Measurements from ENCODE around the gene TECTB. TPM values are rescaled to one million over a fixed set of nuclear protein-coding genes. Genes with fewer than 3 reads are reported as not detected.

TECTB gene
- total RNA-seq, 1 donor from 2014 or later, result not detected

GRCh38 chr10:112258407-112258806, 24.8 kb upstream of the TECTB start:
- Histone ChIP-seq H3K4me1 (ENCODE audit: insufficient read depth, low read length) (no peaks in the 10 kb centered on the region), H2AFZ (ENCODE audit: low read depth, low read length) (no peak overlapping the region), H3K36me3 (ENCODE audit: insufficient read depth, low read length) (no peaks in the 10 kb centered on the region), H3K27ac (ENCODE audit: low read depth, low read length) (no peak overlapping the region), H3K9ac (ENCODE audit: low read length) (no peak overlapping the region), H3K9me3 (ENCODE audit: insufficient read depth, low read depth, low read length) (no peaks in the 10 kb centered on the region), H3K79me2 (ENCODE audit: insufficient read depth, low read length) (no peaks in the 10 kb centered on the region), H3K4me2 (ENCODE audit: low read length) (no peak overlapping the region), H3K27me3 (ENCODE audit: insufficient read depth, low read length) (no peaks in the 10 kb centered on the region), H4K20me1 (ENCODE audit: insufficient read depth, low read length) (no peaks in the 10 kb centered on the region), H3K4me3 (ENCODE audit: insufficient read depth, low read depth, low read length) (no peak overlapping the region)
- FAIRE-seq (no peak), DNase-seq (ENCODE audit: low read depth) (no peak)
- TF ChIP-seq EZH2 (IDR thresholded peaks at IDR 0.05; ENCODE audit: insufficient read depth, low read length) (no peak), CTCF (IDR thresholded peaks at IDR 0.05; ENCODE audit: insufficient read depth, low read depth, low read length) (no peak)
- H3K4me3 Mint-ChIP-seq (ENCODE audit: unreplicated experiment), result no peak overlapping the region
- peaks cover 13% of the 10 kb centered on the region for H3K4me1 Mint-ChIP-seq (ENCODE audit: low read depth, unreplicated experiment)
- no peaks in the 10 kb centered on the region for H3K27me3 Mint-ChIP-seq (ENCODE audit: low read depth, unreplicated experiment)
- peaks cover 4% of the 10 kb centered on the region for H3K9me3 Mint-ChIP-seq (ENCODE audit: unreplicated experiment)
- peaks cover 1% of the 10 kb centered on the region for H3K36me3 Mint-ChIP-seq (ENCODE audit: low read depth, unreplicated experiment)
- no peak overlapping the region for H3K27ac Mint-ChIP-seq (ENCODE audit: unreplicated experiment)

- Mint-ChIP-seq H3K4me1 (ENCODE audit: low read depth, unreplicated experiment) (peaks cover 13% of the 10 kb centered on the region), H3K9me3 (ENCODE audit: unreplicated experiment) (peaks cover 4% of the 10 kb centered on the region), H3K4me3 (ENCODE audit: unreplicated experiment) (no peak overlapping the region), H3K27ac (ENCODE audit: unreplicated experiment) (no peak overlapping the region), H3K27me3 (ENCODE audit: low read depth, unreplicated experiment) (no peaks in the 10 kb centered on the region), H3K36me3 (ENCODE audit: low read depth, unreplicated experiment) (peaks cover 1% of the 10 kb centered on the region)
- Histone ChIP-seq H3K9me3 (ENCODE audit: insufficient read depth, low read depth, low read length) (no peaks in the 10 kb centered on the region), H4K20me1 (ENCODE audit: insufficient read depth, low read length) (no peaks in the 10 kb centered on the region), H3K9ac (ENCODE audit: low read length) (no peak overlapping the region), H3K27me3 (ENCODE audit: insufficient read depth, low read length) (no peaks in the 10 kb centered on the region), H3K79me2 (ENCODE audit: insufficient read depth, low read length) (no peaks in the 10 kb centered on the region), H2AFZ (ENCODE audit: low read depth, low read length) (no peak overlapping the region), H3K27ac (ENCODE audit: low read depth, low read length) (no peak overlapping the region), H3K36me3 (ENCODE audit: insufficient read depth, low read length) (no peaks in the 10 kb centered on the region), H3K4me1 (ENCODE audit: insufficient read depth, low read length) (no peaks in the 10 kb centered on the region), H3K4me3 (ENCODE audit: insufficient read depth, low read depth, low read length) (no peak overlapping the region), H3K4me2 (ENCODE audit: low read length) (no peak overlapping the region)
- TF ChIP-seq CTCF (IDR thresholded peaks at IDR 0.05; ENCODE audit: insufficient read depth, low read depth, low read length), result no peak
- no peak for TF ChIP-seq EZH2 (IDR thresholded peaks at IDR 0.05; ENCODE audit: insufficient read depth, low read length)
- FAIRE-seq, result peak; percentile 9
- no peak for DNase-seq (ENCODE audit: low read depth)
These were observed 23.5 kb upstream of the TECTB start for GRCh38 chr10:112259688-112260087.

- H3K27ac Mint-ChIP-seq (ENCODE audit: unreplicated experiment), result peak overlapping the region; percentile 70
- H3K27me3 Mint-ChIP-seq (ENCODE audit: low read depth, unreplicated experiment), result no peaks in the 10 kb centered on the region
- Histone ChIP-seq H3K79me2 (ENCODE audit: insufficient read depth, low read length) (no peaks in the 10 kb centered on the region), H3K4me2 (ENCODE audit: low read length) (peak overlapping the region; percentile 31), H3K36me3 (ENCODE audit: insufficient read depth, low read length) (no peaks in the 10 kb centered on the region), H3K9me3 (ENCODE audit: insufficient read depth, low read depth, low read length) (no peaks in the 10 kb centered on the region), H4K20me1 (ENCODE audit: insufficient read depth, low read length) (no peaks in the 10 kb centered on the region), H3K4me1 (ENCODE audit: insufficient read depth, low read length) (no peaks in the 10 kb centered on the region), H3K27ac (ENCODE audit: low read depth, low read length) (no peak overlapping the region), H3K27me3 (ENCODE audit: insufficient read depth, low read length) (no peaks in the 10 kb centered on the region), H3K4me3 (ENCODE audit: insufficient read depth, low read depth, low read length) (no peak overlapping the region), H3K9ac (ENCODE audit: low read length) (no peak overlapping the region), H2AFZ (ENCODE audit: low read depth, low read length) (no peak overlapping the region)
- TF ChIP-seq EZH2 (IDR thresholded peaks at IDR 0.05; ENCODE audit: insufficient read depth, low read length), result no peak
- no peak for TF ChIP-seq CTCF (IDR thresholded peaks at IDR 0.05; ENCODE audit: insufficient read depth, low read depth, low read length)
- H3K36me3 Mint-ChIP-seq (ENCODE audit: low read depth, unreplicated experiment), result no peaks in the 10 kb centered on the region
- H3K4me3 Mint-ChIP-seq (ENCODE audit: unreplicated experiment), result no peak overlapping the region
- no peak for FAIRE-seq
- H3K4me1 Mint-ChIP-seq (ENCODE audit: low read depth, unreplicated experiment), result peaks cover 13% of the 10 kb centered on the region
- no peaks in the 10 kb centered on the region for H3K9me3 Mint-ChIP-seq (ENCODE audit: unreplicated experiment)
- DNase-seq (ENCODE audit: low read depth), result no peak
These were observed 22.4 kb upstream of the TECTB start for GRCh38 chr10:112260831-112261230.
